Ramos (cell line): ENCODE data around the gene CDH5.

Experiments used
- in situ Hi-C: fragments of 300-500 bp; cut with MboI; formaldehyde crosslinking; loops from one replicate; pipeline ENCODE4 v1.14.3; 2022; ENCODE audit warnings: low sequenced_read_pairs; ENCODE audit not compliant: unreplicated experiment

Gene CDH5

GRCh38 chr16:66372078-66372897 is 5.8 kb downstream of the CDH5 start:
- in situ Hi-C loops: no loop called here

GRCh38 chr16:66372898-66373155 is 6.3 kb downstream of the CDH5 start:
- in situ Hi-C loops: no loop called here

- in situ Hi-C loops: no loop called here
Measured at GRCh38 chr16:66373667-66374066, 7.2 kb downstream of the CDH5 start.

GRCh38 chr16:66374176-66374575 is 7.7 kb downstream of the CDH5 start:
- in situ Hi-C loops: no loop called here

GRCh38 chr16:66375451-66375850 is 9.0 kb downstream of the CDH5 start:
- in situ Hi-C loops: no loop called here

- in situ Hi-C loops: no loop called here
Measured at GRCh38 chr16:66376114-66376513, 9.6 kb downstream of the CDH5 start.

- in situ Hi-C loops: no loop called here
Measured at GRCh38 chr16:66376577-66377305, 10.2 kb downstream of the CDH5 start.

- in situ Hi-C loops: no loop called here
Measured at GRCh38 chr16:66377324-66377723, 10.8 kb downstream of the CDH5 start.

GRCh38 chr16:66378741-66379570 is 12.5 kb downstream of the CDH5 start:
- in situ Hi-C loops: no loop called here

GRCh38 chr16:66379571-66379941 is 13.1 kb downstream of the CDH5 start:
- in situ Hi-C loops: no loop called here

GRCh38 chr16:66380421-66380820 is 13.9 kb downstream of the CDH5 start:
- in situ Hi-C loops: no loop called here

GRCh38 chr16:66381585-66382170 is 15.2 kb downstream of the CDH5 start:
- in situ Hi-C loops: no loop called here

GRCh38 chr16:66382171-66382965 is 15.9 kb downstream of the CDH5 start:
- in situ Hi-C loops: no loop called here

- in situ Hi-C loops: no loop called here
Measured at GRCh38 chr16:66382966-66383299, 16.4 kb downstream of the CDH5 start.

GRCh38 chr16:66383551-66383950 is 17.1 kb downstream of the CDH5 start:
- in situ Hi-C loops: no loop called here

- in situ Hi-C loops: no loop called here
Measured at GRCh38 chr16:66385415-66385814, 18.9 kb downstream of the CDH5 start.

- in situ Hi-C loops: no loop called here
Measured at GRCh38 chr16:66386629-66387622, 20.4 kb downstream of the CDH5 start.

GRCh38 chr16:66387817-66388332 is 21.4 kb downstream of the CDH5 start:
- in situ Hi-C loops: no loop called here
